MCF 10A (cell line): Measurements from ENCODE around the gene PPP6R3. TPM values are rescaled to one million over a fixed set of nuclear protein-coding genes. Genes with fewer than 3 reads are reported as not detected.

Experiments used
- BruUV-seq: library from RNA; stranded (reverse); fragments of 400-500 nt; replicated peaks from 2 replicates; lab custom pipeline; 2021; lab: Mats Ljungman, UMichigan
- CTCF ChIA-PET: fragments of 300-600 bp; sonication (Branson Sonifier 250); formaldehyde crosslinking; extraction: SDS; loops from one replicate; lab custom pipeline; 2021; ENCODE audit warnings: antibody characterized with exemption, inconsistent platforms; lab: Yijun Ruan, JAX
- POLR2A ChIA-PET: fragments of 300-600, 350-650 bp; sonication (Branson Sonifier 250); formaldehyde crosslinking; extraction: SDS; loops from one replicate; lab custom pipeline; 2020; ENCODE audit warnings: antibody characterized with exemption, inconsistent platforms; lab: Yijun Ruan, JAX
- DNase-seq: peaks from one replicate; pipeline ENCODE4 v3.0.0-alpha.2; 2018; ENCODE audit not compliant: unreplicated experiment
- H3K27ac Mint-ChIP-seq: one replicate; pipeline ENCODE4 v1.8.0; 2022; ENCODE audit warnings: mild to moderate bottlenecking, low read depth, mixed read lengths; ENCODE audit not compliant: unreplicated experiment
- H3K27me3 Mint-ChIP-seq: one replicate; pipeline ENCODE4 v1.8.0; 2022; ENCODE audit warnings: mixed read lengths; ENCODE audit not compliant: insufficient read depth, unreplicated experiment
- H3K36me3 Mint-ChIP-seq: one replicate; pipeline ENCODE4 v1.8.0; 2022; ENCODE audit warnings: mild to moderate bottlenecking, moderate library complexity, mixed read lengths; ENCODE audit not compliant: insufficient read depth, unreplicated experiment
- H3K4me1 Mint-ChIP-seq: one replicate; pipeline ENCODE4 v1.8.0; 2022; ENCODE audit warnings: mixed read lengths; ENCODE audit not compliant: insufficient read depth, unreplicated experiment
- H3K4me3 Mint-ChIP-seq: one replicate; pipeline ENCODE4 v1.8.0; 2022; ENCODE audit warnings: mild to moderate bottlenecking, moderate library complexity, mixed read lengths; ENCODE audit not compliant: unreplicated experiment
- H3K9me3 Mint-ChIP-seq: one replicate; pipeline ENCODE4 v1.8.0; 2022; ENCODE audit warnings: mixed read lengths; ENCODE audit not compliant: unreplicated experiment
- CTCF ChIP-seq: fragments of 200-600 bp; IDR thresholded peaks from one replicate; pipeline ENCODE4 v1.8.0; 2022; ENCODE audit warnings: antibody characterized with exemption, mild to moderate bottlenecking; ENCODE audit not compliant: unreplicated experiment
- intact Hi-C: fragments of 100-400 bp; cut with micrococcal nuclease; formaldehyde crosslinking; loops from 2 replicates; pipeline ENCODE4 v1.14.1; 2022
- total RNA-seq: library from RNA; stranded (reverse); gene quantifications from 2 replicates; pipeline ENCODE4 v1.2.3, GENCODE V29; 2022

The PPP6R3 gene
- total RNA-seq, 1 experiment from 2014 or later: 95.7 TPM

- Mint-ChIP-seq H3K4me3 (no peak overlapping the region), H3K27ac (peak overlapping the region; percentile 47), H3K27me3 (no peaks in the 10 kb centered on the region), H3K36me3 (peaks cover 19% of the 10 kb centered on the region), H3K4me1 (peaks cover 18% of the 10 kb centered on the region), H3K9me3 (no peaks in the 10 kb centered on the region)
- no peak for DNase-seq
- BruUV-seq: no TSS peak
- no peak for TF ChIP-seq CTCF
- intact Hi-C loops: no loop called here
- ChIA-PET CTCF (interaction anchor here (0.6 to 0.7 kb wide), 2 partner anchors 82 to 176 kb away, joined by 3 to 4 read pairs; no protein-coding TSS in a partner anchor), POLR2A (interaction anchor here (0.7 to 1.3 kb wide), 4 partner anchors 13 to 619 kb away, joined by 3 read pairs; no protein-coding TSS in a partner anchor)
Measured at GRCh38 chr11:68480852-68481510, 20.4 kb downstream of the PPP6R3 start.

- intact Hi-C loops: no loop called here
- Mint-ChIP-seq H3K36me3 (peaks cover 19% of the 10 kb centered on the region), H3K4me3 (no peak overlapping the region), H3K4me1 (peaks cover 18% of the 10 kb centered on the region), H3K27ac (peak overlapping the region; percentile 47), H3K27me3 (no peaks in the 10 kb centered on the region), H3K9me3 (no peaks in the 10 kb centered on the region)
- no peak for TF ChIP-seq CTCF
- ChIA-PET CTCF (no interaction called here), POLR2A (interaction anchor here (1.0 to 1.3 kb wide), 2 partner anchors 17 to 28 kb away, joined by 3 read pairs; no protein-coding TSS in a partner anchor)
- no peak for DNase-seq
- BruUV-seq: no TSS peak
Measured at GRCh38 chr11:68481579-68482240, 21.2 kb downstream of the PPP6R3 start.

- no peak for DNase-seq
- CTCF ChIA-PET: interaction anchor here (0.8 kb wide), 1 partner anchor 16 kb away, joined by 4 read pairs; no protein-coding TSS in a partner anchor
- H3K36me3 Mint-ChIP-seq: no peaks in the 10 kb centered on the region
Measured at GRCh38 chr11:68488623-68489022, 28.1 kb downstream of the PPP6R3 start.

More at GRCh38 chr11:68488623-68489022, 28.1 kb downstream of the PPP6R3 start:
- Mint-ChIP-seq H3K4me1 (peaks cover 24% of the 10 kb centered on the region), H3K4me3 (no peak overlapping the region), H3K27me3 (no peaks in the 10 kb centered on the region), H3K9me3 (no peaks in the 10 kb centered on the region), H3K27ac (no peak overlapping the region)
- no TSS peak for BruUV-seq
- intact Hi-C loops: no loop called here
- POLR2A ChIA-PET: interaction anchor here (0.6 to 1.1 kb wide), 2 partner anchors 25 to 27 kb away, joined by 3 to 5 read pairs; no protein-coding TSS in a partner anchor
- no peak for TF ChIP-seq CTCF
